ENCODE data around the gene CUL7.

GRCh38 chr6:43058531-43058930 is 4.9 kb upstream of the CUL7 start:
- TF ChIP-seq CTCF (IDR thresholded peaks at IDR 0.05), result no peak
- no peak for TF ChIP-seq POLR2A (IDR thresholded peaks at IDR 0.05)
